Kidney tubule cell (primary cell): ENCODE results near the gene PDE9A.
"Not testable (repeated sequence)": the region's sequence is repeated elsewhere in the genome, so short reads cannot be mapped to it uniquely, and the experiment has no call there.

Experiments used
- DNase-seq: peaks from one replicate; pipeline ENCODE4 v3.0.0-alpha.2; 2018; ENCODE audit warnings: low spot score

The PDE9A gene

DNA sequence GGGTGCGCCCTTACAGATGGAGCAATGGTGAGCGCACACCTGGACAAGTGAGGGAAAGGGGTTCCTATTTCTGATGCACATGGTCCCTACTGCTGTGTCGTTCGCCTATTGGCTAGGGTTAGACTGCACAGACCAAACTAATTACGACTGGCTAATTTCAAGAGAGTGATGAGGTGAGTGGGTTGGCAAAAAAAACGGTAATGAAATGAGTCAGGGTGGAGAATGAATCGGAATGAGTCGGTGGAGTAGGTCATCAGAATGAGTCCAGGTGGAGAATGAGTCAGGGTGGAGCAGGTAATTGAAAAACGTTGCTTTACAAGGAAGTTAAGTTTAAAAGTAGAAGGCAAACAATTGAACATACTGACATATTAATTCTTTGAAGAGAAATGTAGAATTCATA is 146.1 kb downstream of the PDE9A start:
- peak; percentile 78 for DNase-seq

DNA sequence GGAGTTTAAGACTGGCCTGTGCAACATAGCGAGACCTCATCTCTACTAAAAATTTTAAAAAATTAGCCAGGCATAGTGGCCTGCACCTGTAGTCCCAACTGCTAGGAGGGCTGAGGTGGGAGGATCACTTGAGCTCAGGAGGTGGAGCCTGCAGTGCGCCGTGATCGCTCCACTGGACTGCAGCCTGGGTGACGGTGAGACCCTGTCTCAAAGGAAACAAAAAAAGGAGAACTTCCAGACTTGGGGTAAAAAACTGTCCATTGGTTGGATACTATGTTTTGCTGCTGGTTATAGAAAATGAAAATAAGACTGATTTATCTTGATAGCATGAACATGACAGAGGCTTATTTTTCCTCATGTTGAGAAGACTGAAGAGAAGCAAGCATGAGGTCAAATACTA is 146.5 kb downstream of the PDE9A start:
- no peak for DNase-seq

DNA sequence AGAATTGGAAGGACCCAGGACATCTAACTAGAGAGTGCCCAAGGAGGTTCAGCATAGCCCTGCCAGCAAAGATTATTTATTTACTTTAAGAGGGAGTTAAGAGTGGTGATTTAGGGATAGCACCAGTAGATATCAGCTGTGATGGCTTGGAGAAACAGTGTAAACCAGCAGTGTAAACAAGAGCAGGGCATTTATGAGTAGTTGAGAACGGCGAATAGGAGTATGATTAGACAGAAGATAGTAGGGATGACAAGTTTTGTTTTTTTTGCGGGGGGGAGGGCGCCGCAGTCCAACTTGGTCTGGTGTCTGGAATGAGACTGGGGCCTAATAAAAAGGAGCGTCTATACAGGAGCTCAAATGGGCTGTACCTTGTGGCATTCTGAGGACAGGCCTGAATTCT is 148.2 kb downstream of the PDE9A start:
- not testable (repeated sequence) for DNase-seq

DNA sequence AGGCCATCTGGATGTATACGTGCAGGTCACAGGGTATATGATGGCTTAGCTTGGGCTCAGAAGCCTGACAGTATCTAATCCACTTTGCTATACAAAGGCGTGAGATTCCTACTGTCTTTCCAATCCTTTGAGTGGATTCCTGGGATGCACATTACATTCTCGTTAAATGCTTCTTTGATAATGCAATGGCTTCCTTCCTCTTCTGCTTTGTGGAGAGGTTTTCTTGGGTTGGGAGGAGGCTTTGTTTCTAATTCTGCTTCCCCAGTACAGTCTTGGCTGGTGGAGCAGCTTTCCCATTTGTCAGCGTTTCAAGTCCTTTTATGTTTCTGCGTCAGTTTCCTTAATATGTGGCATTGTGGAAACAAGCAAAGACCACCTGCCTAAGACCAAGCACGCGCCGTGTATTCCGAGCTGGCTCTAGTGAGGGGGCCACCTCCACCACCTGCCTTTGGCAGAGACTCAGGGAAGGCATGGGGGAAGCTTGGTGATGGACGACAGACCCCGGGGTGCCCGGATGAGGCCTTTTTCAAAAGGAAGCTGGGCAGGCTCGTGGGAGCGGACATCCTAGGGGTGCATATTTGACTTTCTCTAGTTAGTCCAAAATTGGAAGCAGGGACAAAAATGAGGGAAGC is 153.2 kb downstream of the PDE9A start:
- no peak for DNase-seq

DNA sequence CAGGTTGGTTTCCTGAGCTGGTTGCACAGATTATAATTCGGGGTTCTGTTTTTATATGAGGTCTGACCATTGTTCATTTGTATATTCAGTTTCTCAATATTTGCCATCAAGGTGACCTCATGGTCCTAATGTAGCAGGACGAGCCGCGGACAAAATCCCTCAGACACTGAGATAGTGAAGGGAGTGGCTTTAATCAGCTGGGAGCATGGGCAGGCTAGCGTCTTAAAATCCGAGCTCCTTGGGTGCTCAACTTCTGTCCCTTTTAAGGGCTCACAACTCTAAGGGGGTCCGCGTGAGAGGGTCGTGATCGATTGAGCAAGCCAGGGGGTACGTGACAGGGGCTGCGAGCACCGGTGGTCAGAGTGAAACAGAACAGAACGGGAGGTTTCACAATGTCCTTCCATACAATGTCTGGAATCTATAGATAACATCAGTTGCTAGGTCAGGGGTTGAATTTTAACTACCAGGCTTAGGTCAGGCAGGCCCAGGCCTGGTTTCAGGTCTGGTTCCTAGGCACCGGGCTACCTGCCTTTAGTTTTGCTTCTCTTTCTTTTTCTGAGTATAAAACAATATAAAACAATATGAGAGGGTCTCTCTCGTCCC is 154.0 kb downstream of the PDE9A start:
- not testable (repeated sequence) for DNase-seq

DNA sequence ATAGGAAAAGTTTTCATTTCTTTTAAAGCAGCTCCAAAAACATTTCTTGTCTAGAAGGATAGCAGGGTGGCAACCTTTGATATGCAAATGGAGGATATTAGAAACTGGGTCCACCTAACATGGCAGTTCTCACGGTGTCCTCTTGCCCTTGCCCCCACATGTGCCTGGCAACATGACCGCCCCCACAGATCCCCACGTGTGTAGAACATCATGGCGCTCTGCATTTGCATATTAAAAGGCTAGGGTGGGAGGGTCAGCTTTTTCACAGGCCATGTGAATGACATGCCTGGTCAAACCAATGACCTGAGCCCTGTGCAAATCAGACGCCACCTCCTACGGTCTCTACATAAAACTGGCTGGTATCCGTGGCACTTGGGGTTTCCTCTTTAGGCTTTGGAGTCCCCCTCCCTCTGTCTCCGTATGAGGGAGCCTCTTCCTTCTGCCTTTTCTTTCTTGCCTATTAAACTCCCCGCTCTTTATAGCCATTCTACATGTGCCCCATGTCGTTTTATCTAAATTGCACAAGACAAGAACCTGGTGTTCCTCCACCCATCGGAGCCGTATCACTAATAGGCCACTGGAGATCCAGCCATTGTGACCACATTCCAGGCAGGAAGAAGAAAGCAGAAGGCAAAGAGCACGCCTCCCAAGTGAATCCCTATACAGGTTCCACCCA is 154.7 kb downstream of the PDE9A start:
- DNase-seq: no peak

DNA sequence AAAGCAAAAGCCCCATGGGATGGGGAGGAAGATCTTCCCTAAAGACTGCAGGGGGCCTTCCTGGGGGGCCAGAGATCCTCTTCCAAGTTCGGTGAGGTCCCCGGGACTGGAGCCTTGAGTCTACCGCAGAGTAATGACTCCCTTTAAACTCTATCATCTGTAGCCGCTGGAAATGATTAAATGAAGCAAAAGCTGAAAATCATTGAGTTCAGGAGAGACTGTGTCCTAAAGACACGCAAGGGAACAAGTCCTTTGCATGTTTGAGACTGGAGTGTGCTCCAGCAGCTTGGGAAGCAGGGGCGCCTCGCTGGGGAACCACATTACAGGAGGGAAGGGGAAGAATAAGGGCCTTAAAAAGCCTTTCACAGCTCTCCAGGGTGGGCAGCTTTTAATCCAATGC is 155.8 kb downstream of the PDE9A start:
- DNase-seq: no peak

DNA sequence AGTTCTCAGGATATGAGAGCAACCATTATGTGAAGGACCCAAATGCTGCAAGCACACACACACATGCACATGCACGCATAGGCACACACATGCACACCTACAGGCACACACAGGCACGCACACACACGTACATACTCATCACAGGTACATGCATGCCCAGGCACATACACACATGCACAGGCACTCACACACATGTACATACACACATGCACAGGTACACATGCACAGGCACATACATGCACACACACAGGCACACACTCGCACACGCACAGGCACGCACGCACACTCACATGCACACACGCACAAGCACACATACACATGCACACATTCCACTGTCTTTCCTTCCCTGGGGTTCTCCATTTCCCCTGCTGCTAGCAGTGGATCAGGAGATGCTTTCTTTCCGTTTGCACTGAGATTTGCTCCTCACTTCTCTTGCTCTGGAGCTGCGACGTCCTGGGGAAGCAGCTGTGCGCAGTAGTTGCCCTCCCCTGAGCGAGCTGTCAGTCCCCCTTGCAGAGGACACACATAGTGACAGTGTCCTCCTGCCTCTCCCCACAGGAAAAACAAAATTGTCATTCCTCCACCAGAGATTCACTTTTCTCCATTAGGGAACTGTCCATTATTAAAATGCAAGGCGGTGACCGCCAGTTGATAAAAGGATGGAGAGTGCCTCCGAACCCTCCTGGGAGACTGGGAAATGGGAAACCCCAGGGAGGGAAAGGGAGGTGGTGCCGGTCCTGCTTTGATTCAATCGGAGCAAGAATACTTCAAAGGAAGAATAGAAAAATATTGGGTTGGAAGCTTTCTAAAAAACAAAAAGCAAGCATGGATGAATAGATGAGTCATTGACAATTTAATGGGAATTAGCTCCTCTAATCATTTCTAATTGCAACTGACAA is 156.4 kb downstream of the PDE9A start:
- no peak for DNase-seq

DNA sequence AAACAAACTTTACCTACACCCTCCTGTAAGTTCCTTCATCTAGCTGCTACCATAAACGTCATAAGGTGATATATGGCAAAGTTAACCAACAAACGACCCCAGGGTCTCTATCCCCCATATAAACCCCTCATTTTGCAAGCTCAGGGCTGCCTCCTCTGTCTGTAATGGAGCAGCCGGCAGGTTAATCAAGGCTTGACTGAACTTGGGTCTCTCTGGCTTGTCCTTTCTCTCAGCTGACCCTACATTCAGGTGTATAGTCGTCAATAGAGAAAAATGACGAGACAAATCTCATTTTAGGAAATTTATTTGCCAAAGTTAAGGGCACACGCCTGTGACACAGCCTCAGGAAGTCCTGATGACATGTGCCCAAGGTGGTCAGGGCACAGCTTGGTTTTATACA is 158.5 kb downstream of the PDE9A start:
- no peak for DNase-seq

DNA sequence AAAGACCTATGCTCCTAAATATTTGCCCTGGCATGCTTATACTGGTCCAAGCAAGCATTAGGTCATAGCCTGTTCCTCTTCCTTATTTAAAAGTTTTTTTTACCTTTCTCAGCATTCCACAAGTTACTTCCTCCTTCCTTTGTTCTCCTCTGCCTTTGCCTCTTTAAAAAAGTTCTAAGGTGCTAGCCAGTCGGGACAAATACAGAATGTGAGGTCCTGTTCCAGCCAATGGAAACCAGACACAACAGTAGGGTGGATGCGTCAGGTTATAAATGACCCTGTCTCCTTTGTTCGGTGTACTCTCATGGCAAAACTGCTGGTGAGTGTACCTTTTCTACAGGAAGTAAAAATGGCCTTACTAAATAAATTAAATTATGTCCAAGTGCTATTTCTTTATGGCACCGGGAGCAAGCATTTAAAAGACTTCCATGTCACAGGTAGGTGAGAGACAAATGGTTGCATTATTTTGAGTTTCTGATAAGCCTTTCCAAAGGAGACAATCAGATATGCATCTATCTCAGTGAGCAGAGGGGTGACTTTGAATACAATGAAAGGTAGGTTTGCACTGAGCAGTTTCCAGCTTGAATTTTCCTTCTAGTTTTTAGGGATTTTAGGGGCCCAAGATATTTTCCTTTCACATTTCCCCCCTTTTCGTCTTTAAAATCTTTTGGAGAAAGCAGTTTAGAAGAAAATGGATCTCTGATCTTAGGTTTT is 159.3 kb downstream of the PDE9A start:
- peak; percentile 89 for DNase-seq

DNA sequence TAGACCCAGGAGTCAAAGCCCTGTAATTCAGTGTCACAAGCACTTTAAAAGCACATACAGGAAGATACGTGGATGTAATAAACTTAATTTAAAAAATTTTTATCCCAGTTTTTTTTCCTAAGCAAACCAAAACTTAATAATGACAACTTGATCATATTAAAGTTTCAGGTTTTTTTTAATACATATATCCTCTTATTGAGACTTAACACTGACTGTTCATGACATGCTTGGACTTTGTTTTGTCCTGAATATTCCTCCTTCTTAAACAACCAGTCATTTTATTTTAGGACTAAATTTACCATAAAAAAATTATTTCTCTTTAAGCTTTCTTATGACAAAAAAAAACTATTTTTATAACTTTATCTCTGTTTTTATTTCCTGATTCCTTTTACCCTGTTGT is 161.8 kb downstream of the PDE9A start:
- DNase-seq: no peak

DNA sequence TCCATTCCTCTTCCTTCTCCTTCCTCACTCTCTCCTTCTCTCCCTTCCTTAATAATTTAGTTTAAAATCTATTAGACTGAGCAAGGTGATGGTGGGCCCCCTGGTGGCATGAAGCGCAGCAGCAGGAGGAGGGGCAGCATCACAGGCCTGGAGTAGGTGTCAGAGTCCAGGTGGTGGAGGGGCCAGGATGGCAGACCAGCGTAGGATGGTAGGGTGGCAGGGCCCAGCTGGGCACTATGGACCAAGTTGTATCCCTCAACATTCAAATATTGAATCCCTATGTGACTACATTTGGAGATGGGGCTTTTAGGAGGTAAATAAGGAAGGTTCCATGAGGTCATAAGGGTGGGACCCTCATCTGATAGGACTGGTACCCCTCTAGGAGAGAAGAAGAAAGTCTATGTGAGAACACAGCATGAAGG is 164.9 kb downstream of the PDE9A start:
- DNase-seq: peak; percentile 70

DNA sequence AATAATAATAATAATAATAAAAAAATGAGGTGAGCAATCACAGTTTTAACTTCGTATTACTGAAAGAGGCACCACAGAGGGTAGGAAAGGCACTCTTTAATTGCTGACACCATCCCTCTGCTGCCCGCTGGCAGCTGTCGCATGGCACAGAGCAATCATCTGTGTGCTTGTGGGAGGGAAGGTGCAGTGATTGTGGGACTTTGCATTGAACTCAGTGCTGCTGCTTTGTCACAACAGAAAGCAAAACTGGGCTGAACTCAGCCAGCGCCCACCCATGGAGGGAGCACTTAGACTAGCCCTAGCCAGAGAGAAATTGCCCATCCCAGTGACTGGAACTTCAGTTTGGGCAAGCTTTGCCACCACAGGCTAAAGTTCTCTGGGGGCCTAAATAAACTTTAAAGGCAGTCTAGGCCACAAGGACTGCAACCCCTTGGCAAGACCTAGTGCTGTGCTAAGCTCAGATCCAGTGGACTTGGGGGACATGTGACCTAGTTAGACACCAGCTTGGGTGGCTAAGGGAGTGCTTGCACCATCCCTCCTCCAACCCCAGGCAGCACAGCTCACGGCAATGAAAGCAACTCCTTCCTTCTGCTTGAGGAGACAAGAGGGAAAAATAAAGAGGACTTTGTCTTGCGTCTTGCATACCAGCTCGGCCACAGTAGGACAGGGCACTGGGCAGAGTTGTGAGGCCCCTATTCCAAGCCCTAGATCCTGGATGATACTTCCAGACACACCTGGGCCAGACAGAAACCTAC is 166.6 kb downstream of the PDE9A start:
- DNase-seq: no peak

DNA sequence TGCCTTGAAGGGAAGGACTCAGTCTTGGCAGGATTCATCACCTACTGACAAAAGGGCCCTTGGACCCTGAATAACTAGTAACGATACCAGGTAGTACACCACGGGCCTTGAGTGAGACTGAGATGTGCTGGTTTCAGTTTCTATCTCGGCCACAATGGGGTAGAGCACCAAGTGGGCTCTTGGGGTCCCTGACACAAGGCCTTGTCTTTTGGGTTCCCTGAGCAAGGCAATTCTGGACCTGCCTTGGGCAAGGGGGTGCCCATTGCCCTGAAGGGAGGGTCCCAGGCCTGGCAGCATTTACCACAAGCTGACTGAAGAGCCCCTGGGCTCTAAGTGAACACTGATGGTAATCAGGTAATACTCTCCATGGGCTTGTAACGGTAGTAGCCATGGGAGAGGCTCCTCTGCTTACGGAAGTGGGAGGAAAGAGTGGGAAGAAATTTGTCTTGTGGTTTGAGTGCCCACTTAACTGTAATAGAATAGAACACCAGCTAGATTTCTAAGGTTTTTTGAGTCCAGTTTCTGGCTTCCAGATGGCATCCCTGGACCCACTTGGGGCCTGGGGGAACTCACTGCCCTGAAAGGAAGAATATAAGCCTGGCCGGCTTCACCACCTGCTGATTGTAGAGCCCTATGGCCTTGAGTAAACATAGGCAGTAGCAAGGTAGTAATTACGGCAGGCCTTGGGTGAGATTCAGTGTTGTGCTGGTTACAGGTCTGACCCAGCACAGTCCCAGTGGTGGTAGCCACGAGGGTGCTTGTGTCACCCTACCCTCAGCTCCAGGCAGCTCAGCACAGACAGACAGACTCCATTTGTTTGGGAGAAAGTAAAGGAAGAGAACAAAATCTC is 167.4 kb downstream of the PDE9A start:
- no peak for DNase-seq
